Keratinocyte (primary cell): Measurements from ENCODE around the gene MARCHF7. TPM values are rescaled to one million over a fixed set of nuclear protein-coding genes. Genes with fewer than 3 reads are reported as not detected.

ENCODE experiments used
- DNase-seq: peaks from one replicate; pipeline ENCODE4 v3.0.0-alpha.2; 2011; ENCODE audit warnings: low read depth, missing footprints, low spot score
- FAIRE-seq: peaks from 2 replicates; lab custom pipeline; 2011; peaks lifted over from hg19 to GRCh38; lab: Jason Lieb, UNC
- H2AFZ ChIP-seq: 2 replicates; pipeline ENCODE4 v1.6.0; 2012; ENCODE audit warnings: low read length, control low read depth, inconsistent platforms; ENCODE audit not compliant: control insufficient read depth
- H3K27ac ChIP-seq: 2 replicates; pipeline ENCODE4 v1.5.1; 2011; ENCODE audit warnings: low read length; ENCODE audit not compliant: control insufficient read depth, insufficient read depth
- H3K27me3 ChIP-seq: 3 replicates; pipeline ENCODE4 v1.6.0; 2011; ENCODE audit warnings: low read length; ENCODE audit not compliant: control insufficient read depth, insufficient read depth; ENCODE audit errors: extremely low read depth
- H3K36me3 ChIP-seq, 2 experiments: 2 replicates in 1 of 2; 3 replicates in 1 of 2; pipeline ENCODE4 v1.5.1; 2011; ENCODE audit warnings: low read length in 2 of 2, mild to moderate bottlenecking in 1 of 2; ENCODE audit not compliant: control insufficient read depth in 2 of 2, insufficient read depth in 2 of 2; ENCODE audit errors: extremely low read depth in 1 of 2
- H3K4me1 ChIP-seq: 3 replicates; pipeline ENCODE4 v1.5.1; 2011; ENCODE audit warnings: low read length; ENCODE audit not compliant: control insufficient read depth, insufficient read depth; ENCODE audit errors: extremely low read depth
- H3K4me2 ChIP-seq: 3 replicates; pipeline ENCODE4 v1.6.0; 2011; ENCODE audit warnings: low read depth, low read length; ENCODE audit not compliant: control insufficient read depth, insufficient read depth; ENCODE audit errors: extremely low read depth
- H3K4me3 ChIP-seq, 3 experiments: fragments of 200-600 bp in 1 of 3; sonication (generic) in 1 of 3; 2 replicates in 2 of 3; 3 replicates in 1 of 3; pipeline ENCODE4 v1.5.1; 2011 to 2016; ENCODE audit warnings: low read length in 3 of 3, mild to moderate bottlenecking in 3 of 3, control low read depth in 2 of 3, inconsistent platforms in 1 of 3, low read depth in 1 of 3, mixed read lengths in 1 of 3, mixed run types in 1 of 3, moderate library complexity in 1 of 3; ENCODE audit not compliant: control insufficient read depth in 2 of 3, insufficient read depth in 2 of 3; ENCODE audit errors: extremely low read depth in 1 of 3
- H3K79me2 ChIP-seq: 2 replicates; pipeline ENCODE4 v1.6.0; 2012; ENCODE audit warnings: low read length; ENCODE audit not compliant: control insufficient read depth, insufficient read depth
- H3K9ac ChIP-seq: 3 replicates; pipeline ENCODE4 v1.6.0; 2011; ENCODE audit warnings: low read length; ENCODE audit not compliant: control insufficient read depth, insufficient read depth; ENCODE audit errors: extremely low read depth
- H3K9me1 ChIP-seq: 3 replicates; pipeline ENCODE4 v1.6.0; 2011; ENCODE audit warnings: low read length; ENCODE audit not compliant: control insufficient read depth, insufficient read depth; ENCODE audit errors: extremely low read depth
- H3K9me3 ChIP-seq: 2 replicates; pipeline ENCODE4 v1.5.1; 2012; ENCODE audit warnings: low read depth, low read length; ENCODE audit not compliant: control insufficient read depth
- H4K20me1 ChIP-seq: 3 replicates; pipeline ENCODE4 v1.6.0; 2011; ENCODE audit warnings: low read length; ENCODE audit not compliant: control insufficient read depth, insufficient read depth; ENCODE audit errors: extremely low read depth
- EZH2 ChIP-seq: IDR thresholded peaks from one replicate; pipeline ENCODE4 v1.6.1; 2012; ENCODE audit warnings: inconsistent platforms, mild to moderate bottlenecking, low read length, moderate library complexity
- dilution Hi-C: fragments of 300-500 bp; cut with MboI; formaldehyde crosslinking; loops from one replicate; pipeline ENCODE4 v1.7.0; 2020; ENCODE audit warnings: low sequenced_read_pairs; ENCODE audit not compliant: extremely low pct_ligation_motif_present
- polyA plus RNA-seq, 5 experiments: library from polyadenylated mRNA; depleted of rRNA in 3 of 5; stranded (reverse) in 3 of 5; stranded (forward) in 1 of 5; unstranded in 1 of 5; fragments of >200 nt; gene quantifications; 1 replicate in 1 of 5; 2 replicates in 3 of 5; 3 replicates in 1 of 5; pipeline versions ENCODE4 v1.2.1 to v1.2.3, GENCODE V29; 2011 to 2012; ENCODE audit warnings: missing spikeins in 2 of 5, low read depth in 1 of 5, low replicate concordance in 1 of 5
- TF ChIP-seq, protein P1 (sequence below), 3 experiments: IDR thresholded peaks in 1 of 3; conservative IDR thresholded peaks in 1 of 3; optimal IDR thresholded peaks in 1 of 3; 2 replicates in 2 of 3; 3 replicates in 1 of 3; pipeline versions ENCODE3 to v1.5.1; 2011; ENCODE audit warnings: low read length in 3 of 3, mild to moderate bottlenecking in 3 of 3, moderate library complexity in 2 of 3, control low read depth in 1 of 3, inconsistent platforms in 1 of 3; ENCODE audit not compliant: insufficient read depth in 2 of 3; ENCODE audit errors: extremely low read depth in 1 of 3

The MARCHF7 gene
- polyA plus RNA-seq, 1 donor (not counting 4 experiments of a cell fraction or from before 2014, with no cell fraction given): 89.4 TPM

DNA sequence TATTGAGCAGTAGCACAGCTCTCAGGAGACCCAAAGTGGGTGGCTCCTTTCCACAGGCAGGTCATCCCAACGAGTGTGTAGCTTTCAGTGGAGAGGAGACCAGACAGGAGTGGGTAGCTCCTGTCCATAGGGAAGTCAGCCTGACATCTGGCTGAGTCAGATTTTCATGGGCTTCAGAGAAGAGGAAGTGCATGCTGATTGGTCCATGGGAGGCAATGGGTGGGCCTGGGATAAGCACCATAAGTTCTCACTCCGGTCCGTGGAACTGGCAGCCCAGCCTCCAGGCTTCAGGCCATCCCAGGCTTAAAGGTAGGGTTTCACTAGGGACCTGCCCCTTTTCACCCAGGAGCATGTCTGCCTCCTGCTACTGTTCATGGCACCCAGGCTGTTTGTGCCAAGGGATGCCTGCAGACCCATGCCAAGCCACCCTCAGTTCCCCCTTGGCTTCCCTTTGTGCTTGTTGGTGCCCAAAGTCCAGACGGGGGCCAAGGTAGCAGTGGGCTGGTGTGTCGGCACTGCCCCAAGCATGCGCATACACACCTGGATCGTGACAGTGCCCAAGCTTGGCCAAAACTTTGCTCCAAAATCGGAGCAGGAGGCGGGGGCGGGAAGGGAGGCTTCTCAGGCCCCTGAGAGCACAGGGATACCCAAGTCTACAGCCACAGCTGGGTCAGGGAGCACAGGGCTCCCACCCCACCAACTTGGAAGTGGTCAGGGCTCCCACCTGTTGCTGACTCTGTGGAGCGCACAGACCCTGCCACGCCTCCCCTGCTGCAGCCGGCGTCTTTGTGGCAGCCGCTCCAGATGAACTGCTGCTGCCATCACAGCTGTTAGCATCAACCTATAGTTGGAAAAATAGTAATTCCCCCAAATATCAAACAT lies 26.4 kb downstream of the MARCHF7 start:
- Histone ChIP-seq H3K27me3 (no peaks in the 10 kb centered on the region), H3K79me2 (peaks cover 87% of the 10 kb centered on the region), H3K9me1 (peaks cover 4% of the 10 kb centered on the region), H3K4me3 (no peak overlapping the region), H3K9me3 (no peaks in the 10 kb centered on the region), H3K36me3 (peaks cover 16 to 32% of the 10 kb centered on the region in 2 experiments), H4K20me1 (peaks cover 17% of the 10 kb centered on the region), H2AFZ (no peak overlapping the region), H3K4me1 (peaks cover 39% of the 10 kb centered on the region), H3K4me2 (no peak overlapping the region), H3K9ac (no peak overlapping the region), H3K27ac (no peak overlapping the region)
- FAIRE-seq: no peak
- TF ChIP-seq, protein P1, sequence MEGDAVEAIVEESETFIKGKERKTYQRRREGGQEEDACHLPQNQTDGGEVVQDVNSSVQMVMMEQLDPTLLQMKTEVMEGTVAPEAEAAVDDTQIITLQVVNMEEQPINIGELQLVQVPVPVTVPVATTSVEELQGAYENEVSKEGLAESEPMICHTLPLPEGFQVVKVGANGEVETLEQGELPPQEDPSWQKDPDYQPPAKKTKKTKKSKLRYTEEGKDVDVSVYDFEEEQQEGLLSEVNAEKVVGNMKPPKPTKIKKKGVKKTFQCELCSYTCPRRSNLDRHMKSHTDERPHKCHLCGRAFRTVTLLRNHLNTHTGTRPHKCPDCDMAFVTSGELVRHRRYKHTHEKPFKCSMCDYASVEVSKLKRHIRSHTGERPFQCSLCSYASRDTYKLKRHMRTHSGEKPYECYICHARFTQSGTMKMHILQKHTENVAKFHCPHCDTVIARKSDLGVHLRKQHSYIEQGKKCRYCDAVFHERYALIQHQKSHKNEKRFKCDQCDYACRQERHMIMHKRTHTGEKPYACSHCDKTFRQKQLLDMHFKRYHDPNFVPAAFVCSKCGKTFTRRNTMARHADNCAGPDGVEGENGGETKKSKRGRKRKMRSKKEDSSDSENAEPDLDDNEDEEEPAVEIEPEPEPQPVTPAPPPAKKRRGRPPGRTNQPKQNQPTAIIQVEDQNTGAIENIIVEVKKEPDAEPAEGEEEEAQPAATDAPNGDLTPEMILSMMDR (optimal IDR thresholded peaks at IDR 0.05 in 1 of 3, IDR thresholded peaks at IDR 0.05 in 1 of 3, conservative IDR thresholded peaks at IDR 0.05 in 1 of 3; ENCODE audit: extremely low read depth in 1 of 3, insufficient read depth in 2 of 3, low read length in 3 of 3): no peak
- no peak for TF ChIP-seq EZH2
- dilution Hi-C loops: no loop called here
- no peak for DNase-seq

DNA sequence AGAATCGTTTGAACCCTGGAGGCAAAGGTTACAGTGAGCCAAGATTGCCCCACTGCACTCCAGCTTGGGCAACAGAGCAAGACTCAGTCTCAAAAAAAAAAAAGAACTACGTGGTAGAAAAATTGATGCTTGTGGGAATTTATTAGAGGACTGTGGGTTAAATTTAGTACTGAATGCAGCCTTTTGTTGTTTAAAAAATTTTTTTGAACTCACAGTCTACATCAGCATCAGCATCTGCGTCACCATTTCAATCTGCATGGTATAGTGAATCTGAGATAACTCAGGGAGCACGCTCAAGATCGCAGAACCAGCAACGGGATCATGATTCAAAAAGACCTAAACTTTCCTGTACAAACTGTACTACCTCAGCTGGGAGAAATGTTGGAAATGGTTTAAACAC lies 30.5 kb downstream of the MARCHF7 start:
- H3K9me3 ChIP-seq: no peaks in the 10 kb centered on the region
- H3K4me3 ChIP-seq: no peak overlapping the region
- H3K79me2 ChIP-seq: peaks cover 73% of the 10 kb centered on the region
- dilution Hi-C loops: no loop called here
- FAIRE-seq: no peak
- peaks cover 16 to 28% of the 10 kb centered on the region in 2 experiments for H3K36me3 ChIP-seq
- H2AFZ ChIP-seq: no peak overlapping the region
- no peak overlapping the region for H3K27ac ChIP-seq
- H3K4me2 ChIP-seq: no peak overlapping the region
- H3K9ac ChIP-seq: no peak overlapping the region
- no peaks in the 10 kb centered on the region for H3K27me3 ChIP-seq
- DNase-seq: no peak
- TF ChIP-seq, protein P1 (optimal IDR thresholded peaks at IDR 0.05 in 1 of 3, IDR thresholded peaks at IDR 0.05 in 1 of 3, conservative IDR thresholded peaks at IDR 0.05 in 1 of 3; ENCODE audit: extremely low read depth in 1 of 3, insufficient read depth in 2 of 3, low read length in 3 of 3): no peak
- no peak for TF ChIP-seq EZH2
- peaks cover 7% of the 10 kb centered on the region for H4K20me1 ChIP-seq
- H3K9me1 ChIP-seq: peaks cover 3% of the 10 kb centered on the region
- H3K4me1 ChIP-seq: peaks cover under 1% of the 10 kb centered on the region
